GM19455 (cell line): ENCODE measurements around the gene CNIH3.

Experiments used
- ATAC-seq: cut with Tn5 transposase; IDR thresholded peaks from one replicate; pipeline ENCODE4 v1.9.1; 2021; ENCODE audit not compliant: unreplicated experiment

CNIH3 gene

DNA sequence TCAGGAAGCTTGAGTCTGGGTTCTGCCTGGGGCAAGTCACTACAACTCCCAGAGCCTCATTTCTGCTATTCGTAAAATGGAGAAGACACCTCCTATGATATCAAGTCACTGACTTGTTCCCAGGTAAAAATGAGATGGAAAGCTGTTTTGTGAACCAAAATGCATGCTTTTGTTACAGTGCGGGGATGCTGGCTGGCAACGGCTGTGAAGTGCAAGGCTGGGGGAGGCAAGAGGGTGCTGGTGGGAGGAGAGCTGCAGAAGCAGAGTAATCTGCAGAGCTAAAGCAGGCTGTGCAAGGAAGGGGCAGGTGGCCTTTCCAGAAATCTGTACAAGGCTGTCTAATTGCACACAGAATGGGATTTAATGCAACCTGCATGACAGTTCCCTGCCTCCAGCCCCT is 150.9 kb downstream of the CNIH3 start:
- ATAC-seq = no peak

DNA sequence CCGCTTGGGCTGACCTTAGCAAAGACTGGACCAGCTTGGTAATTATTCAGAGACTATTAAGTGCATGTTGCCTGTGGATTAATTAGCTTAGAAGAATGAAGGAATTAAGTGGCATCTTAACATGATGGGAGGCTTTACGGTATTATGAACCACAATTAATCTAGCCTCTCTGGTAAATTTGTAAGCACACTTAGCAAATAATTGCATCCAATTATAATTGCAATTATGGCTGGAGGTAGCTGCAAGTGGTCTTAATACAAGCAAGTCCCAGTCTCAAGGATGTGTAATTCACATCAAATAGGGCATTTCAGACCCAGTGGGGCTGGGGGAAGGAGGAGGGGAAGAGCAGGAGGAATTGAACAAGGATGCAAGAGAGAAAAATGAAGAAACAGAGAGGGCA is 151.6 kb downstream of the CNIH3 start:
- ATAC-seq = no peak

DNA sequence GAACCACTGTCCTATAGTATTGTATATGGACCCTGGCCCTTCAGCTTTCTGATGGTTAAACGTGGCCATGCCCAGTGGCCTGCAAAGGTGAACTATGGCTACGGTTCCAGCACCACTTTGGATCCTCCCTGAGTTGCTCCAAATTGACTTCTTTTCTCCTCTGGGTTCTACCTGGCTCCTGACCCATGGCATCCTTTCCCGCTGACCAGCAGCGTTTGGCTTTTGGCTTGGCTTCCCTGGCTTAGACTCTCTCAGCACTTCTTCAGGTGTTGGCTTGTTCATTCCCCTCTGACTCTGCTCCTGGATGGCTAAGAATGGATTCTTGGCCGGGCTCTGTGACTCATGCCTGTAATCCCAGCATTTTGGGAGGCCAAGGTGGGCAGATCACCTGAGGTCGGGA is 152.9 kb downstream of the CNIH3 start:
- ATAC-seq = no peak

DNA sequence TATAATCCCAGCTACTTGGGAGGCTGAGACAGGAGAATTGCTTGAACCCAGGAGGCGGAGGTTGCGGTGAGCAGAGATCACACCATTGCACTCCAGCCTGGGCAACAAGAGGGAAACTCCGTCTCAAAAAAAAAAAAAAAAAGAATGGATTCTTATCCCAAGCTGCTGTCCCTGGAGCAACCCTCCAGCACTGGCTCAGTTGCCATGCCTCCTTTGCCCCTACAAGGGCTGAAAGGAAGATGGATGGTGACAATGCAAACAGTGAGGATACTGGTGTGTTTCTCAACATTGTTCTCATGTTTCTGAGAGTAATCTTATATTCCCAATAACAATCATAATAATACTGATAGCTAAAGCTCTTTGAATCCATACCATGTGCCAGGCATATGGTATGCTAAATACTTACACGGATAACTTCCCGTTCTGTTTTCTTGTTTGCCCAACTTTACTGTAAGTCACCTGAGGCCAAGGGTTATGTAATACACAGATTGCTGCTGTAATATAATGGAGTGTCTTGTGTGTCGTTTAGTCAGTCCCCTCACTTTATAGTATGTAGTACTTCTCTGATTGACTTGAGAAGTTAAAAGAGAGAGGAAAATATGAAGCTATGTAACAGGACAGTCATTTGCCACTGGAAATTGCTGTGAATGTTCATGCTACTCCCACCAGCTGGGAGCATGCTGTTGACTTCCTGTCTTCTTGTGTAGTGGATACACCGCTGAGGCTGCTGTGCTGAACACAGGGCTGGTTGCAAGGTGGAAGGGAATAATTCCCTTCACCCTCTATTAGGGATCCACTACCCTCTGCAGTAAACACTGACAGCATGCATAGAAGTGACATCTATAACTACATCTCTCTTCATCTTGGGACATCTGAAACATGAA is 153.6 kb downstream of the CNIH3 start:
- ATAC-seq = no peak

DNA sequence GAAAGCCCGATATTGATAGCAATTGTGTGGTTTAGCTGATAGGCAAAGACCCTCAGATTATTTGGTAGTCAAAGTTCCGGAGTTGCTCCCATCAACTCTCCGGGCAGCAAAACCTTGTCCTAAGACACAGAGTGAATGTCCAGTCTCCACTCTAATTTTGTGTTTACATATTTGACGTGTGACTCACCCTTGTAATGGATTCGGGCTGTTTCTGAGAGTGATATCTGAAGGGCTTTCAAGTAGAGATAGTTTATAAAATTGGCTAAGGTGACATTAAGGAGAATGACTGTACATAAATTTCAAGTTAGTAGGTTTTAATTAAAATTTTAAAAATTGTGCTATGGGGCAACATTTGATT is 154.2 kb downstream of the CNIH3 start:
- no peak for ATAC-seq

DNA sequence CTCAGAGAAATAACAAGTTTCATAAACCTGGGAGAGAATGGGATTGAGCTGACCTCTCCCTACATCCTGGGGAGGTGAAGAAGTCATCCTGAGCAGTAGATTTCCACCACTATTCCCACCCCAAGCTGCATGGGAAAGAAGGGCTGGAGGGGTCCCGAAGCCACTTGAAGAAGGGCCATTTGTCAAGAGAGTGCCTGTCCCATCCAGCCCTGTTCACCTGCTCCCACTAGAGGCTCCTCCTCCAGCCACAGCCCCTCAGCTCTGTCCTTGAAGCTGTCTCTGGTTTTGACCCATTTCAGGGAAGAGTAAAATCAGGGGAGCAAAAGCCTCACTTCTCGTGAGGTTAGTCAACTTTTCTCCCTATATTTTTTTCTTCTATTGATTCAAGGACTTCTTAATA is 157.5 kb downstream of the CNIH3 start:
- no peak for ATAC-seq

DNA sequence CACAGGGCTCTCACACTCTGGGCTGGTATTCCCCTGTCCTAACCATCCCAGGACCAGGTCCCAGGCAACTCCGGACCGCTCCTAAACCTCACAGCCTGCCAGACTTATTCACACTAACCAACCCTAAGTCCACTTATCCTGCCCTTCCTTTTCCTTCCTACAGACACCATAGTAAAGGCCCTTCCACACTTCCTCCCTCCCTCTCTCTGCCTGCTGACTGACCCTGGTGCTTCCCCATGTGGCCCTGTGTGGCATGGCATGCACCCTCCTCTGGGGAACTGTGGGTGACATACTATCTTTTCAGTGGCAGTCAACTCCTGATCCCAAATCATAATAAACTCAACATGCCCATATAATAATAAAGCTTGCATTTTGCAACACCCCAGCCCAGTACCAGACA is 158.3 kb downstream of the CNIH3 start:
- no peak for ATAC-seq

DNA sequence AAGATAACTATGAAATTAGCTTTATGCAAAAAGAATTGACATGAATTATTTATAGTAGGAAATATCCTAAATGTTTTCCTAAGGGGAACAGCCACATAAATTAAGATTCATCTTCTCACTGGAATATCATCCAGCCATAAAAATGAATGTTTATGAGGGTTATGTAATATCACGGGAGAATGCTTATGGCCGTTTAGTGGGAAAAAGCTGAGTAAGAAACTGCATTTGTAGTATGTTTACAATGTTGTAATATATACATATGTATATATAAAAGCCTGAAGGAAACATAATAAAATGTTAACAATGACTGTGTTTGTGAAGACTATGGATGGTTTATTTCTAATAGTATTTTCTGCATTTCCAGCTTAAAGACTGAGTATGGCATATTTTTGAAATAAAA is 161.1 kb downstream of the CNIH3 start:
- ATAC-seq = no peak

DNA sequence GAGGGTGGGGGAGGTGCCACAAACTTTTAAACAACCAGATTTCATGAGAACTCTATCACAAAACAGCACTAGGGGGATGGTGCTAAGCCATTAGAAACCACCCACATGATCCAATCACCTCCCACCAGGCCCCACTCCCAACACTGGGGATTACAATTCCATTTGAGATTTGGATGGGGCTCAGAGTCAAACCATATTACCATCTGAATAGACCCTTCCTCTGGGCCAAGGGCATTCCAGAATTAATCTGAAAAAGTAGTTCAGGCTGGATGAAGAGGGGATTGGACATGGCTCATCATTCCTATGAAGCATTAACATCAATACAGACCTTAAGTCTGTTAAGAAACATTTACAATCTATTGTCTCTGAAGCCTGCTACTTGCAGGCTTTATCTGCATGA is 163.4 kb downstream of the CNIH3 start:
- ATAC-seq = no peak

DNA sequence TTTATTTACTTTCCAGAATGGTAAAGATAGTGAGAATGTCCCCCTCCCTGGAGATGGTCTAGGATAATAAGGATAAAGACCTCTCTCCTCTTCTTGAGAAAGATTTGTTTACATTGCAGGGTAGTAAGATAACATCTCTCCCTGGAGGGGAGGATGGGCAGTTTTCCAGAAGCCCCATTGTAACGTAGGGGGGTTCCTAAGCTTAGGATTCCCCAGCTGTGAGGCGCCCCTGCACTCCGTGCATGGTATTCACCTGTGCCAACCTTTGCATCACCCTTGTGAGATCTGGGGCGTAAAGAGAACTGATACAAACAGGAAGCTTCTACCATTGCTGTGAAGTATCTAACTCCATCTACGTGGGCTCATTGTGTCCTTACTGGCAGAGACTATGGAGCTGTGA is 164.6 kb downstream of the CNIH3 start:
- no peak for ATAC-seq

DNA sequence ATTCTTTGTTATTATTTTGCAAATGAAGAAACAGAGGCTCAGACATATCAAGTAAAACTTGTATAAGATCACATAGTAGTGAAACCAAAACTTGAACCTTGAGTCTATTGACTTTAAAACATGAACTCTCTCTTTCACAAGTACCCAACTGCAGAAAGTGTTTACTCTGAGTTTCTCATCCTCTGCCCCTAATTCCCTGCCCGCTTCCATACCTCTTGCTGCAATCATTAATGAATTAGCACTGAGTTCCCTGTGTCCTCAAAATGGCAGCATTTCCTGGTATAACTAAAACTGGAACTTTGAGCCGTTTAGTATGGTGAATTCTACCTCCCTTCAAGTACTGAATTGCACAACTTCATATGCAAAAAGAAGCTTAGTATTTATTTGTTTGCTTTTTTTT is 165.7 kb downstream of the CNIH3 start:
- ATAC-seq = no peak

DNA sequence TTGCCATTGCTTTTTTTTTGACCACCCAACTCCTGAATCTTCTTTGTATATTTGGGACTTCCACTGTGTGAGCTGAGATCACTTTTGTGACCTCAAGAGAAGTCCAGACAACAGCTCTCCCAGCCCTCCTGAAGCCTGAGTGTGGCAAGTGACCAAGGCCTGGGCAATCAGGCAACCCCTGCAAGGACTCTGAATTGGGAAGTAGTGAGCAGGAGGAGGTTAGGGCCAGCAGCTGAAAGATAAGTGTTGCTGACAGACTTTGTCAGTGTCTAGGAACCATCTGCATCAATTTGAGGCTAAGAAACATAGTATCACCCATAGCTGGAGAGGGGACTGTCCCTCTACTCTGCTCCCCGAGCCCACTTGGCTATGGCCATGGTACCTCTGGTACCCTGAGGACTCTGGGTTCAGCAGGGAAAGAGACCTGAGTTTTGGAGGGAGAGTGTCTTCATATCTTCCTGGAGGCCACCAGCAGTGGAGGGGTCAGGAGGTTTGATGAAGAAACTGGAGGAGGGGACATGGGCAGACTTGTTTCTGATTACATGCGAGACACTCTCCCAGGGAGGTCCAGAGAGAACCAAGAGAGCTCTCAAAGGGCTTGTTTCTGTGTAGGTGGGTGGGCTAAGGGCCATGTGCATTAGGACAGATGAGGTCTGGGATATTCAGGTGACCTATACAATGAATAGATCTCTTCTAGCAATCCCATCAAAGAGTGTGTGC is 166.3 kb downstream of the CNIH3 start:
- ATAC-seq = no peak

DNA sequence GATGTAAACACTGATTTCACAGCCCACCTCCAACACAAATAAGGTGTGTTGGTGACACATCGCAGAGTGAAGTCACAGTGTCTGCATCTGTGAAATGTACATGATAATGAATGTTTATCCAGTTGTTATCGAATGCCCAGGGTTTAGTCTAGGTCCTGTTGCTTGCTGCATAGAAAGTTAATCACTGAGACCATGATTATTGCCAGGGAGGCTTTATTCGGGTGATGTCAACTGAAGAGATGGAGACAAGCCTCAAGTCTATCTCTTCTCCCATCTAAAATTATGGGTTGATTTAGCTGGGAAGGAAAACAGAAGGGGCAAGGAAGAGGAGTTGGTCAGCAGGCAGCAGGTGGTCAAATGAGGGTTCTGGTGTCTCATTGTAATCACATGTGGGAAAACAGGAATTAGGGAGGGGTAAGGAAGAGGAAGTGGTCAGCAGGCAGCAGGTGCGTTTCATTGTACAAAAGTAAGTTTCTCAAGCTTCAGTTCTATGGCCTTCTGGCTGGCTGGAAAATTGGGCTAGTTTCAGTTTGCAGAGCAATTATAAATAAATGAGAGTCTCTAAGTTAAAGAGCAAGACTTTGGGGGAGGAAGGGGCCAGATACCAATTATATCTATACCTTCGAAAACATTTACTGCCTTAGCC is 167.0 kb downstream of the CNIH3 start:
- peak; percentile 63 for ATAC-seq

DNA sequence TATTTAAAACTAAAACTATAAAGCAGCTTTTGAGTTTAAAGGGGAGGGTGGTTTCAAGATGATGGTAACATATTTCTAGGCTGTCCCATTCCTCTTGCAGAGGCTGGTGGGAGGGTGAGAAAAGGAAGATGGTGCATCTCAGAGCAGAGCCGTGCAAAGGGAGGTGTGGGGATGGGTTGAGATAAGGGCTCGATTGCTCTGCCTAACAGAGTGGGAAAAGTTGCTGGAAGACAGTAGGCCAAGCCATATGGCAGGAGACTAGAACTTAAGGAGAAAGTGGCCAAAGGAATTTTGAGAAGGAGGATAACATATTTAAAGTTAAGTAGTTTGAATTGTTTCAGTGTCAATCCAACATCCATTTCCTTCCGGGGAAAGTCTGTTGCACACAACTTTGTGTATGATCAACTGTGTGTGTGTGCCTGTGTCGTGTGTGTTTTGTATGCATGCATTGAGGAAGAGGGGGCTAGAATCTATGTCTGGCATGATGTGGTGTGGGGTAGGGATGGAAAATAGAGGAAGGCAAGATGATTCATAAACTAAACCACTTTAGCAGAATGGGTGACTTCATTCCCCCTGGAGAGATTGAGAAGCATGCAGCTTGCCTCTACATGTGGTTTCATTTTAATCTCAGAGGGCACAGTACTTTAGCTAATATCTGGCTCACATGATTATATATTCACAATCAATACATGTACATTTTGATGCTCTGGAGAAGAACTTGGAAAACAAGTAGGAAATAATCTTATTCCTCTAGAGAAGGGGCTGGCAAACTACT is 168.3 kb downstream of the CNIH3 start:
- ATAC-seq = no peak

DNA sequence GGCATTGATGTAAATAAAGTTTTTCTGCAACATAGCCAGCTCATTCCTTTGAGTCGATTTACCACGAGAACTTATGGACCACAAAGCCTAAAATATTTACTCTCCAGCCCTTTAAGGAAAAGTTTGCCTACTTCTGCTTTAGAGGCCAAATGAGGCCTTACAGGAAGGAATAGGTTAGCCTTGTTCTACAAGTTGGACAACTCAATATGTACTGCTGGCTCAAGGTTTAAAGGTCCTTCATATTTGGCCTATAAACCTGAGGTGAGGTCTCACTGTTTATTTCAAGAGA is 168.9 kb downstream of the CNIH3 start:
- ATAC-seq = no peak

DNA sequence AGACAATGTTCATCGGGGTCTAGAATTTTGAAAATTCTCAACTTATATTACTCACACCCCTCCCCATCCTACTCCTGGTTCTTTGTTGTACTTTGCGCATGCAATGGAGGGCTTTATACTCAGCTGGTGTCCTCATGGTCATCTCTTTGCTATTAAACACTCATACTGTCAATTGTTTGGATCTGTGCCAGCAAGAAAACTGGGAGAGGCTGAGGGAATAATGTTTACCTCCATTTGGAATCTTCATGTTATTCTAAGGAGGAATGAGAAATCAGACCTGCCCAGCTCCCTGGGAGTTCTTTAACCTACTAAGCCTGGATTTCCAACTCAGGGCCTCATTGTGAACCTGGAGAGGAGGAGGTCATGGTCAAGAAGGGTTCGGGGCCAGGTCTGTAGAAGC is 169.5 kb downstream of the CNIH3 start:
- ATAC-seq = no peak

DNA sequence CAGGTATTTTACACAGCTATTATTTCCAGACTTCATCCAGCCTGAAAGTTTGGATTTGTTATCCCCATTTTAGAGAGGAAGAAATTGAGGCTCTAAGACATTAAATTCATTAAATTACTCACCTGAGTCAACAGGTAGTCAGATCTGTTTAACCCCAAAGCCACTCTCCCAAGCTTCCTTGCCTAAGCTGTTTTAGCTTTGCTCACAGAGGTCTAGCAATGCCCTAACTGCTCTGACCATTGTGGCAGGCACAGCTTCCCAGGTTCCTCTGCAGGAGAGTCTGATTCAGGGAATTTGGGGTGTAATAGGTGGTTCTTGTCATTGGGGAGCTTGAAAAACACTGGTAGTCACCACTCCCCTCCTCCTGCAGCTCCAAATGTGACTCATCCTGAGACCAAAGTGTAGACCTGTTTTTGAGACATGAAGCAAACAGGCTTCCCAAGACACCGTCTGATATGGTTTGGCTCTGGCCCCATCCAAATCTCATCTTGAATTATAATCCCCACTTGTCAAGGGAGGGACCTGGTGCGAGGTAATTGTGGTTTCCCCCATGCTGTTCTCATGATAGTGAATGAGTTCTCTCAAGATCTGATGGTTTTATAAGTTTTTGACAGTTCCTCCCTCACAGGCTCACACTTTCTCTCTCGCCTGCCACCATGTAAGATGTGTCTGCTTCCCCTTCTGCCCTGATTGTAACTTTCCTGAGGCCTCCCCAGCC is 170.6 kb downstream of the CNIH3 start:
- no peak for ATAC-seq

DNA sequence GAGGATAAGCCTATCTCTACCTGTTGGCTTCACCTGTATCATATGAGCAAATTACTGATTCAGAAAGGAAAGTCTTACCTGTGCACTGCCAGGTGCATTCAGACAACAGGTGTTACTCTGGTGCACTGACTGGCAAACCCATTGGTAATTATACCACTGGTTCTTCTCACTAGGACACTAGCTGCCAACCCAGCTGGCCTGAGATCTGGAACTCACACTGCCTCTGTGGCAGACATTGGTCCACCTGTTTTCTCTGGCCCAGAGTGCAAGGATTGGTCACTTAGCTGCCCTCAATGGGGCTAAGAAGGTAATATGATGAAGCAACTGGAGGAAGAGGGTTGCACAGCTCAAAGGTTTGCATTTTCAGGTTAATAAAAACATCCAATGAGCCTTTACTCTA is 173.2 kb downstream of the CNIH3 start:
- ATAC-seq = no peak
